Measurements from ENCODE around the gene OR52W1.

Gene OR52W1

GRCh38 chr11:6237266-6237665 lies 38.2 kb downstream of the OR52W1 start:
- H3K4me3 ChIP-seq (replicated peaks; ENCODE audit: low read depth, low read length) = no peak overlapping the region
- no peak for TF ChIP-seq CTCF (IDR thresholded peaks at IDR 0.05; ENCODE audit: low read depth, low read length, missing control alignments)
- DNase-seq (ENCODE audit: extremely low read depth, low read depth) = no peak

- DNase-seq (ENCODE audit: extremely low read depth, low read depth) = no peak
- H3K4me3 ChIP-seq (replicated peaks; ENCODE audit: low read depth, low read length) = no peak overlapping the region
- TF ChIP-seq CTCF (IDR thresholded peaks at IDR 0.05; ENCODE audit: low read depth, low read length, missing control alignments) = no peak
Measured at GRCh38 chr11:6237761-6238302, 38.8 kb downstream of the OR52W1 start.

GRCh38 chr11:6238902-6239301 lies 39.9 kb downstream of the OR52W1 start, which contains the start of gene CNGA4:
Gene CNGA4, plus strand, starts transcription at chr11:6239089. Its CDS starts 118 bp downstream, at chr11:6239207.
- H3K4me3 ChIP-seq (replicated peaks; ENCODE audit: low read depth, low read length) = no peak within 1 kb of the TSS
- no peak for DNase-seq (ENCODE audit: extremely low read depth, low read depth)
- TF ChIP-seq CTCF (IDR thresholded peaks at IDR 0.05; ENCODE audit: low read depth, low read length, missing control alignments) = no peak

GRCh38 chr11:6240139-6240538 lies 41.1 kb downstream of the OR52W1 start:
- no peak for DNase-seq (ENCODE audit: extremely low read depth, low read depth)
- no peak overlapping the region for H3K4me3 ChIP-seq (replicated peaks; ENCODE audit: low read depth, low read length)
- TF ChIP-seq CTCF (IDR thresholded peaks at IDR 0.05; ENCODE audit: low read depth, low read length, missing control alignments) = no peak

GRCh38 chr11:6240781-6241180 lies 41.8 kb downstream of the OR52W1 start:
- TF ChIP-seq CTCF (IDR thresholded peaks at IDR 0.05; ENCODE audit: low read depth, low read length, missing control alignments) = no peak

GRCh38 chr11:6241316-6241715 lies 42.3 kb downstream of the OR52W1 start:
- no peak for TF ChIP-seq CTCF (IDR thresholded peaks at IDR 0.05; ENCODE audit: low read depth, low read length, missing control alignments)
- DNase-seq (ENCODE audit: extremely low read depth, low read depth) = no peak
- H3K4me3 ChIP-seq (replicated peaks; ENCODE audit: low read depth, low read length) = no peak overlapping the region

More at GRCh38 chr11:6240781-6241180, 41.8 kb downstream of the OR52W1 start:
- no peak for DNase-seq (ENCODE audit: extremely low read depth, low read depth)
- H3K4me3 ChIP-seq (replicated peaks; ENCODE audit: low read depth, low read length) = no peak overlapping the region

- DNase-seq (ENCODE audit: extremely low read depth, low read depth) = no peak
Measured at GRCh38 chr11:6245536-6245935, 46.5 kb downstream of the OR52W1 start.

More at GRCh38 chr11:6245536-6245935, 46.5 kb downstream of the OR52W1 start:
- TF ChIP-seq CTCF (IDR thresholded peaks at IDR 0.05; ENCODE audit: low read depth, low read length, missing control alignments) = no peak
- no peak overlapping the region for H3K4me3 ChIP-seq (replicated peaks; ENCODE audit: low read depth, low read length)

Measured in HFF-Myc (cell line).